NCI-H1092 (cell line): ENCODE data around the gene DDAH1.

ENCODE experiments used
- DNase-seq: peaks from one replicate; lab custom pipeline; 2025; lab: John Stamatoyannopoulos, UW

The DDAH1 gene

GRCh38 chr1:85440612-85441011 is 24.3 kb downstream of the DDAH1 start:
- DNase-seq = no peak

GRCh38 chr1:85438353-85438752 is 26.6 kb downstream of the DDAH1 start:
- DNase-seq = no peak

GRCh38 chr1:85437139-85437538 is 27.8 kb downstream of the DDAH1 start:
- DNase-seq = no peak

- no peak for DNase-seq
These were observed 31.9 kb downstream of the DDAH1 start for GRCh38 chr1:85433096-85433495.

- no peak for DNase-seq
These were observed 36.4 kb downstream of the DDAH1 start for GRCh38 chr1:85428471-85429089.

- DNase-seq = no peak
These were observed 37.1 kb downstream of the DDAH1 start for GRCh38 chr1:85427849-85428248.

GRCh38 chr1:85427331-85427730 is 37.6 kb downstream of the DDAH1 start:
- DNase-seq = no peak

- DNase-seq = no peak
These were observed 43.8 kb downstream of the DDAH1 start for GRCh38 chr1:85421179-85421578.

- no peak for DNase-seq
These were observed 44.8 kb downstream of the DDAH1 start for GRCh38 chr1:85420199-85420598.

- no peak for DNase-seq
These were observed 47.1 kb downstream of the DDAH1 start for GRCh38 chr1:85417876-85418275.

GRCh38 chr1:85417017-85417416 is 47.9 kb downstream of the DDAH1 start:
- DNase-seq = no peak

- DNase-seq = no peak
These were observed 51.8 kb downstream of the DDAH1 start for GRCh38 chr1:85413169-85413568.

- no peak for DNase-seq
These were observed 53.2 kb downstream of the DDAH1 start for GRCh38 chr1:85411567-85412305.

GRCh38 chr1:85409516-85409915 is 55.4 kb downstream of the DDAH1 start:
- no peak for DNase-seq

- DNase-seq = no peak
These were observed 57.1 kb downstream of the DDAH1 start for GRCh38 chr1:85407746-85408377.

- no peak for DNase-seq
These were observed 57.9 kb downstream of the DDAH1 start for GRCh38 chr1:85406887-85407533.

- DNase-seq = no peak
These were observed 58.9 kb downstream of the DDAH1 start for GRCh38 chr1:85406081-85406480.

- DNase-seq = no peak
These were observed 60.6 kb downstream of the DDAH1 start for GRCh38 chr1:85404408-85404807.

- DNase-seq = no peak
These were observed 66.4 kb downstream of the DDAH1 start for GRCh38 chr1:85398391-85399064.

GRCh38 chr1:85397490-85398032 is 67.4 kb downstream of the DDAH1 start:
- DNase-seq = no peak

GRCh38 chr1:85396194-85396593 is 68.8 kb downstream of the DDAH1 start:
- no peak for DNase-seq

- DNase-seq = no peak
These were observed 70.8 kb downstream of the DDAH1 start for GRCh38 chr1:85394130-85394529.
